ENCODE results near the gene FASTKD3. TPM values are rescaled to one million over a fixed set of nuclear protein-coding genes. Genes with fewer than 3 reads are reported as not detected.

Gene FASTKD3
- total and polyA plus RNA-seq, 2 of the 4 experiments (the other 2 are of a cell fraction), result 8.4 to 12.7 TPM

GRCh38 chr5:7897014-7897600, 28.3 kb upstream of the FASTKD3 start:
- no peak overlapping the region for H4K5ac ChIP-seq (ENCODE audit: low read depth, low read length)
- no peak overlapping the region for H4K91ac ChIP-seq (ENCODE audit: insufficient read depth, low read depth, low read length)
- no peak overlapping the region for H3K27ac ChIP-seq (ENCODE audit: insufficient read depth, low read length)
- H3K36me3 ChIP-seq (ENCODE audit: control insufficient read depth, insufficient read depth, low read length), result peaks cover 38% of the 10 kb centered on the region
- H3K9me3 ChIP-seq (ENCODE audit: control insufficient read depth, insufficient read depth, low read length), result no peaks in the 10 kb centered on the region
- no peak overlapping the region for H2AK5ac ChIP-seq (ENCODE audit: low read depth, low read length)
- no peak overlapping the region for H2AFZ ChIP-seq (replicated peaks; ENCODE audit: low read length, poor library complexity)
- intact Hi-C loops (cut with micrococcal nuclease) (no loop called here), dilution Hi-C loops (cut with HindIII; ENCODE audit: low sequenced_read_pairs, unreplicated experiment) (no loop called here), in situ Hi-C loops (cut with MboI; ENCODE audit: low sequenced_read_pairs) (loop anchor here (25.0 kb wide), 2 partner anchors 1165 to 1640 kb away; partner anchors contain the start of gene SEMA5A)
- H2BK120ac ChIP-seq (ENCODE audit: low read depth, low read length), result no peak overlapping the region
- H2AK9ac ChIP-seq (replicated peaks; ENCODE audit: low read depth, low read length, poor library complexity), result no peak overlapping the region
- H3K14ac ChIP-seq (replicated peaks; ENCODE audit: low read depth, low read length), result no peak overlapping the region
- ChIA-PET CTCF (interaction anchor here (1.2 kb wide), 1 partner anchor 10 kb away, joined by 4 read pairs; no protein-coding TSS in a partner anchor), POLR2A (ENCODE audit: unreplicated experiment) (interaction anchor here (0.6 kb wide), 1 partner anchor 9 kb away, joined by 3 read pairs; no protein-coding TSS in a partner anchor)
- no TSS peak for BruUV-seq (replicated peaks)
- peaks cover 7% of the 10 kb centered on the region; the same call in 1 of the 2 replicates for H3K9me1 ChIP-seq (ENCODE audit: insufficient read depth, low read length)
- H3K4me1 ChIP-seq (ENCODE audit: control insufficient read depth, insufficient read depth, low read length), result peaks cover 2% of the 10 kb centered on the region; the same call in 1 of the 2 replicates
- H3K4me3 ChIP-seq (ENCODE audit: insufficient read depth, low read depth, low read length), result no peak overlapping the region
- H2BK5ac ChIP-seq (ENCODE audit: low read depth, low read length, poor library complexity, severe bottlenecking), result no peak overlapping the region
- H4K8ac ChIP-seq (ENCODE audit: low read depth in 2 of 2, low read length in 2 of 2), result no peak overlapping the region
- ATAC-seq (ENCODE audit: low read depth) (no peak), DNase-seq (peak; percentile 52)
- H3K79me1 ChIP-seq (ENCODE audit: low read depth in 1 of 2, low read length in 2 of 2), result peaks cover 0 to 4% of the 10 kb centered on the region in 2 experiments; a peak in 2 of 4 replicates
- H3K4me2 ChIP-seq (ENCODE audit: low read depth, low read length), result no peak overlapping the region
- no CpG with 5 or more reads among the region's 5 CpGs for WGBS, 2 experiments (ENCODE audit: extremely low coverage in 2 of 2, insufficient read length in 1 of 2)
- H3K23ac ChIP-seq (ENCODE audit: low read depth, low read length), result no peak overlapping the region
- H3K56ac ChIP-seq (ENCODE audit: extremely low read depth, insufficient read depth, low read length), result no peak overlapping the region
- H3K18ac ChIP-seq (ENCODE audit: low read depth, low read length), result no peak overlapping the region
- no peak overlapping the region for H3K4ac ChIP-seq (ENCODE audit: low read depth, low read length)
- H3K27me3 ChIP-seq (ENCODE audit: control insufficient read depth, insufficient read depth, low read length), result no peaks in the 10 kb centered on the region
- no peak overlapping the region for H2BK15ac ChIP-seq (ENCODE audit: low read depth, low read length)
- TF ChIP-seq SMC3 (IDR thresholded peaks at IDR 0.05; ENCODE audit: low read depth, low read length), result peak; percentile 40; the same call in 1 of the 2 replicates
- TF ChIP-seq CTCF (conservative IDR thresholded peaks at IDR 0.05; ENCODE audit: low read depth, low read length), result peak; percentile 45
- peak; percentile 38 for TF ChIP-seq RAD21 (IDR thresholded peaks at IDR 0.05; ENCODE audit: low read length)
- TF ChIP-seq FOS (IDR thresholded peaks at IDR 0.05; ENCODE audit: low read depth, low read length), result 0 out of 2 replicates have a peak, but pooled peaks have one; percentile 7
- no peak for TF ChIP-seq CHD1 (IDR thresholded peaks at IDR 0.05; ENCODE audit: low read depth, low read length)
- H2BK20ac ChIP-seq (ENCODE audit: low read depth, low read length), result no peak overlapping the region
- no peak overlapping the region for H3K9ac ChIP-seq (ENCODE audit: low read depth, low read length)
- no peaks in the 10 kb centered on the region for H4K20me1 ChIP-seq (ENCODE audit: insufficient read depth, low read length)

Data from IMR-90 (cell line).